GM10847 (cell line): ENCODE measurements around the gene SHROOM1.

Source experiments
- POLR2A ChIP-seq: IDR thresholded peaks from 2 replicates; pipeline ENCODE4 v1.6.1; 2011; ENCODE audit not compliant: insufficient read length; ENCODE audit errors: extremely low read depth

The SHROOM1 gene

GRCh38 chr5:132830436-132831094, at the start of gene SHROOM1:
SHROOM1 (minus strand) TSS chr5:132830647; CDS start chr5:132826140, 4,507 bp downstream.
- peak; percentile 27 for TF ChIP-seq POLR2A

GRCh38 chr5:132877938-132878337, 47.5 kb upstream of the SHROOM1 start:
- no peak for TF ChIP-seq POLR2A

DNA sequence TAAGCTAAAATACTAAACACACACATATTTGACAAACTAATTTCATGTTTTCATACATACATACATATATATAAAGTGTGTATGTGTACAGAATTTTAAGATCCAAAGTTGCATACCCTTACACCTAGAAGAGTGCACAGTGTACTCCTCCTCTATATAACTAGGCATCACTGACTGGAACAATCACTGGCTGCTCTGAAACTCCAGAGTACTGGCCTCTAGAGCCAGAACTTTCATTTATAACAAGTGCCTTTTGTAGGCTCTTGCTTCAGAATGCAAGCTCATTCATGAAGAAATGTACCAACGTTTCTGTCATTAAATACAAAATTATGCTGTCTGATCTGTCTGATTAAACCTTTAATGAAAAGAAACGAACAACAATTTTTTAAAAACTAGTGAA, 47.0 kb upstream of the SHROOM1 start:
- TF ChIP-seq POLR2A = no peak

GRCh38 chr5:132876020-132876759, 45.7 kb upstream of the SHROOM1 start:
- TF ChIP-seq POLR2A = no peak

DNA sequence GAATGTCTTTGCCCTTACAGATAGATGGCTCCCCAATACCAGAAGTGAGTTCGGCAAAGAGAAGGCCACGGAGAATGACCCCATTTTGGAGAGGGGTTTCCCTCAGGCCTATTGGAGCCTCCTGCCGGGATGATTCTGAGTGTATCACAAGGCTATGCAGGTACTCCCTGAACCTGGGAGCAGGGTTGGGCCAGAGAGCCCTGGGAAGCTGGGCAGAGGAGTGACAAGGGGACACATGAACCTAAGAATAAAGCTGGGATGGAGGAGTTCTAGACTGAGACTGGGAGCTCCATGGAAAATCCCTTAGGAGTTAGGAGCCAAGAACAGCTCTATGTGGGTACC, 43.5 kb upstream of the SHROOM1 start:
- TF ChIP-seq POLR2A = no peak

GRCh38 chr5:132873119-132873929, 42.9 kb upstream of the SHROOM1 start, which contains the start of gene LEAP2:
LEAP2 (plus strand) TSS chr5:132873668; CDS start chr5:132873695, 27 bp downstream.
- TF ChIP-seq POLR2A = no peak

GRCh38 chr5:132872788-132873118, 42.3 kb upstream of the SHROOM1 start:
- TF ChIP-seq POLR2A = no peak

DNA sequence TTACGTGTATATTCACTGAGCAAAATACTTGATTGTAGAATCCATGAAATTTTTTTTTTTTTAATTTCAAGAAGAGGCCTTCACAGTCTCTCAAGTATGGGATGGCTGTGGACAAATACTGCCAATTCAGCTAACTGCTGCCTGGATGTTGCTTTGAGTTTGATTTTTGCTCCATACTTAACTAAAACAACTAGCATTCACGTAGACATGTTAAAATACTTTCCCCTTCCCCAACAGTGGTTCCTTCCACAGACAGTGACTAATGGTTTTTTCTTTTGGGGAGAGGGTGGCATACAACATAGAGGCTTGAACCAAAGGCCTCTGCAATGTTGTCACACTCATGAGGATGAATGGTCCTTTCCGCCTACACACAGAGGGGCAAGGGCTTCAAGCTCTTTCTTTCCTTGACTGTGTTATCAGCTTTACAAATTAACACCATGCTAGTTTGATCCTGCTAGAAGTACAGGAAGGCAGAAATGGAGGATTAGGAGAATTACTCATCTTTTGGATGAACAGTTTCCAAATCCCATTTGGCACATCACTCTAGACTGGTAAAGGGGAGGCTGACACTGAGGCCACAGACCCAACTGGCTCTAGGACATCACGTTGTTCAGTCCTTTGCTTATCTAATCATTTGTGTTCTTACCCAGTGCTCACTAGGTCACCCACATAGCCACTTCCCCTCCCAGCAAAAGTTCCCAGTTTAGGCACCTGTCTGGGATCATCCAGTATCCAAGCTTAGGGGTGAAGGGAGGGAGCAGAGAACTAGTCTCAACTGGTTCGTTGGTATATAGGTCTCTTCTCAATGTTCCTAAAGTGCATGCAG, 41.2 kb upstream of the SHROOM1 start:
- TF ChIP-seq POLR2A = no peak

GRCh38 chr5:132870801-132871200, 40.4 kb upstream of the SHROOM1 start:
- no peak for TF ChIP-seq POLR2A

- no peak for TF ChIP-seq POLR2A
These were observed 38.3 kb upstream of the SHROOM1 start for GRCh38 chr5:132868754-132869153.

- TF ChIP-seq POLR2A = no peak
These were observed 36.6 kb upstream of the SHROOM1 start for GRCh38 chr5:132867046-132867451.

DNA sequence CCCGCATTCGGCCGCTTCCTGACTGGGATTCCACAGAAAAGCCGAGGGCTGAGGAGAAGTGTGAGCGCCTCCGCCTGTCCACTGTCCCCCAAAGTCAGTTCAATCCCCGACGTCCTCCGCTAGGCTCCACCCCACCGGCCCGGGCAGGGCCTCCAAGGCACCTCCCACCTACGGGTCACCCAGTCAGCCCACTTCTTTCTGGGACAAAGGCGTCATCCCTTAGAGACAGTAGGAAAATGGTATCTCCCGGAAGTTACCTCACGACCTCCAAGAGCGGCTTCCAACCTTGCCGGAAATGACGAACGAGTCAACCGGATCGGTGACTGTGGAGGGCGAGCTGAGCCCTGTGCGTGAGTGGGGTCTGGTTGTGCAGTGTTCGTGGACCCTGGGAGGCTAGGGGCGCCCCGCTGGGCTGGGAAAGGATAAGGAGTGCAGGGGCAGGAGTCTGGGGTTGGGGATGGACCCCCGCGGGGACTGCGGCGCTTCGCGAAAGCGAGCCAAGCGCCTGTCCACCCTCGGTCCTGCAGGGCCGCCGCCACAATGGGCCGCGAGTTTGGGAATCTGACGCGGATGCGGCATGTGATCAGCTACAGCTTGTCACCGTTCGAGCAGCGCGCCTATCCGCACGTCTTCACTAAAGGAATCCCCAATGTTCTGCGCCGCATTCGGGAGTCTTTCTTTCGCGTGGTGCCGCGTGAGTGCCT, 36.0 kb upstream of the SHROOM1 start, which contains the start of the genes GDF9 and UQCRQ:
Gene GDF9 (minus strand): TSS at position 128 of the 704 bp plus-strand sequence. CDS start 1,936 bp downstream, outside the sequence.
Gene UQCRQ (plus strand): TSS at position 301 of the 704 bp plus-strand sequence. CDS start 240 bp downstream, at position 541.
- TF ChIP-seq POLR2A = peak; percentile 94

DNA sequence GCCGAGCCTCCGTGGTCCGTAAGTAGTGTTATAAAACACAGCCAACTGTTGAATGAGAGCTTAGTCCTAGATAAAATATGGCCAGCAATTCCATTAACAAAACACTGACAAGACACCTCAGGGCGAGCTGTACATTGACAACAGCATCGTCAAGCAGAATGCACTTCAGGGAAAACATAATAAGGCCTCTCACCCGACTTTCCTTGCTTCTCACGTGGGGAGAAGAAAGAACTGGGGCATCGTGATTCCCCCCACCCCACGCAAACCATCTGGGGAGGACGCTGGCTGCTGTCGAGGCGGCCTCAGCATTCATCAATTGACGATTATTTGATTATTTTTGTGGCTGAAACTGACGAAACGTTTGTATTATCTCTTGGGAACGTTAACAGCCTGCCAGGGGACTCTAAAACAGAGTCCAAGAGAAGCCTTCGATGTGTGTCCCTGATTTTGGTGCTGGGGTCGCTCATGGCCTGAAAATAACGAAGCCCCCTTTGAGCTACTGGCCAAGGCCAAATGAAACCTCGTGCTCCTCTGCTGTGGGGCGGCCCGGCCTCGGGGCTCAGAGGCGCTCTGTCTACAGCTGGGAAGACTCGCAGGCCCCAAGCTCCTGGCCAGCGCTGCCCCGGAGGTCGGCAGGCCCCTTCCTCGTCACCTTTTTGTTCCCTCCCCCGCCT, 35.4 kb upstream of the SHROOM1 start:
- TF ChIP-seq POLR2A = no peak

DNA sequence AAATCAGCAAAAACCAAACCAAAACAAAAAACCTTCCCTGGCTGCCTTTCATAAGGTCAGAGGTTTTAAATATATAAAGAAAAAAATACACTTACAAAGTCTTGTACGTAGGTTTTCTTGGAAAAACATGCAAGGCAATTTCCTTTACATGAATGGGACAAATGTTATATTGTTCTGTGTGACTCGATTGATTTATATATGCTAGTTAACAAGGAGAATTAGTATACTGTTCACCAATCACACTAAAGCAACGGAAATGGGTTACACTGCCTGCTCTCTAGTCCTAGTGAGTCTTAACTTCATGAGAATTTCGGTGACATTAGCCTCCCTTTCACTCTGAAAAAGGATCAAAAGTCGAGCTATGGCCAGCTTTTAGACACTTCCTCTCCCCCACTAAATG, 30.3 kb upstream of the SHROOM1 start:
- no peak for TF ChIP-seq POLR2A

- no peak for TF ChIP-seq POLR2A
These were observed 29.5 kb upstream of the SHROOM1 start for GRCh38 chr5:132859889-132860437.
